RWPE2 (cell line): ENCODE data around the gene MPST.

Experiments
- ATAC-seq: fragments of 200-7000 bp; cut with Tn5 transposase; 3 replicates; pipeline ENCODE4 v1.9.1; 2021; ENCODE audit warnings: low read depth
- DNase-seq: peaks from one replicate; pipeline ENCODE4 v3.0.0-alpha.2; 2020; ENCODE audit warnings: low spot score
- H3K27ac ChIP-seq: fragments of 450-650 bp; 2 replicates; pipeline ENCODE4 v1.5.1; 2017; ENCODE audit warnings: mild to moderate bottlenecking; ENCODE audit not compliant: poor library complexity, severe bottlenecking
- H3K27me3 ChIP-seq: fragments of 250-450 bp; sonication (Bioruptor Pico); 2 replicates; pipeline ENCODE4 v1.5.1; 2021; ENCODE audit warnings: mild to moderate bottlenecking, moderate library complexity; ENCODE audit not compliant: insufficient read depth, poor library complexity, severe bottlenecking
- H3K36me3 ChIP-seq: fragments of 250-450 bp; sonication (Bioruptor Pico); 2 replicates; pipeline ENCODE4 v1.5.1; 2020; ENCODE audit warnings: low read depth, mild to moderate bottlenecking, moderate library complexity
- H3K4me1 ChIP-seq: fragments of 250-450 bp; sonication (Bioruptor Pico); 2 replicates; pipeline ENCODE4 v1.5.1; 2021; ENCODE audit warnings: mild to moderate bottlenecking, moderate library complexity; ENCODE audit not compliant: insufficient read depth, poor library complexity, severe bottlenecking
- H3K4me3 ChIP-seq: fragments of 250-450 bp; sonication (Bioruptor Pico); 2 replicates; pipeline ENCODE4 v1.5.1; 2021; ENCODE audit warnings: mild to moderate bottlenecking, moderate library complexity; ENCODE audit not compliant: severe bottlenecking
- H3K9me3 ChIP-seq: fragments of 250-450 bp; sonication (Bioruptor Pico); 2 replicates; pipeline ENCODE4 v1.5.1; 2021; ENCODE audit warnings: mild to moderate bottlenecking, moderate library complexity; ENCODE audit not compliant: severe bottlenecking
- CTCF ChIP-seq: fragments of 450-650 bp; IDR thresholded peaks from one replicate; pipeline ENCODE4 v1.5.1; 2017; ENCODE audit warnings: mild to moderate bottlenecking, moderate library complexity; ENCODE audit not compliant: poor library complexity, severe bottlenecking

MPST gene

GRCh38 chr22:37000676-37001534 is 18.6 kb upstream of the MPST start:
- no peak for ATAC-seq
- Histone ChIP-seq H3K36me3 (no peaks in the 10 kb centered on the region), H3K4me1 (peaks cover 7% of the 10 kb centered on the region), H3K4me3 (no peak overlapping the region), H3K27me3 (no peaks in the 10 kb centered on the region), H3K27ac (no peak overlapping the region), H3K9me3 (no peaks in the 10 kb centered on the region)
- DNase-seq, result no peak
- TF ChIP-seq CTCF, result no peak

GRCh38 chr22:37001826-37002225 is 17.7 kb upstream of the MPST start:
- DNase-seq, result no peak
- no peaks in the 10 kb centered on the region for H3K27me3 ChIP-seq
- no peaks in the 10 kb centered on the region for H3K36me3 ChIP-seq
- peaks cover 7% of the 10 kb centered on the region for H3K4me1 ChIP-seq
- ATAC-seq, result no peak
- H3K4me3 ChIP-seq, result no peak overlapping the region
- no peak for TF ChIP-seq CTCF
- H3K9me3 ChIP-seq, result no peaks in the 10 kb centered on the region
- H3K27ac ChIP-seq, result no peak overlapping the region

- no peaks in the 10 kb centered on the region for H3K36me3 ChIP-seq
- DNase-seq, result no peak
- H3K4me3 ChIP-seq, result no peak overlapping the region
- no peak overlapping the region for H3K27ac ChIP-seq
- H3K27me3 ChIP-seq, result no peaks in the 10 kb centered on the region
- TF ChIP-seq CTCF, result no peak
- no peaks in the 10 kb centered on the region for H3K9me3 ChIP-seq
- no peak for ATAC-seq
- peaks cover 7% of the 10 kb centered on the region for H3K4me1 ChIP-seq
Observed at GRCh38 chr22:37002633-37003032, 16.9 kb upstream of the MPST start.

GRCh38 chr22:37007651-37008050 is 11.9 kb upstream of the MPST start:
- H3K27ac ChIP-seq, result no peak overlapping the region
- no peak for TF ChIP-seq CTCF
- ATAC-seq (no peak), DNase-seq (no peak)
- H3K36me3 ChIP-seq, result no peaks in the 10 kb centered on the region
- H3K9me3 ChIP-seq, result no peaks in the 10 kb centered on the region
- H3K4me1 ChIP-seq, result no peaks in the 10 kb centered on the region
- no peak overlapping the region for H3K4me3 ChIP-seq
- no peaks in the 10 kb centered on the region for H3K27me3 ChIP-seq

GRCh38 chr22:37008365-37008764 is 11.2 kb upstream of the MPST start:
- no peaks in the 10 kb centered on the region for H3K4me1 ChIP-seq
- no peak for ATAC-seq
- H3K27ac ChIP-seq, result no peak overlapping the region
- H3K27me3 ChIP-seq, result no peaks in the 10 kb centered on the region
- no peak overlapping the region for H3K4me3 ChIP-seq
- H3K9me3 ChIP-seq, result no peaks in the 10 kb centered on the region
- no peaks in the 10 kb centered on the region for H3K36me3 ChIP-seq
- no peak for TF ChIP-seq CTCF
- DNase-seq, result no peak
